Vagina (tissue), 2 donors: ENCODE results near the gene ZNF628. TPM values are rescaled to one million over a fixed set of nuclear protein-coding genes. Genes with fewer than 3 reads are reported as not detected.
"Not testable (repeated sequence)": the region's sequence is repeated elsewhere in the genome, so short reads cannot be mapped to it uniquely, and the experiment has no call there.

Source experiments
- DNase-seq, 2 donors: peaks; one replicate each; pipeline ENCODE4 v3.0.0-alpha.2; 2017; ENCODE audit errors: extremely low spot score in 2 of 2
- H3K27ac ChIP-seq: fragments of 200-600 bp; sonication (generic); one replicate; pipeline ENCODE4 v1.5.1; 2019
- H3K27me3 ChIP-seq: fragments of 200-600 bp; sonication (generic); one replicate; pipeline ENCODE4 v1.5.1; 2019
- H3K36me3 ChIP-seq, 2 donors: fragments of 200-600 bp; sonication (generic); one replicate each; pipeline ENCODE4 v1.5.1; 2017 to 2019
- H3K4me1 ChIP-seq: fragments of 200-600 bp; sonication (generic); one replicate; pipeline ENCODE4 v1.5.1; 2019
- H3K4me3 ChIP-seq, 2 donors: fragments of 200-600 bp; sonication (generic); 1 replicate in 1 of 2; 2 replicates in 1 of 2; pipeline ENCODE4 v1.5.1; 2016 to 2019
- H3K9me3 ChIP-seq: fragments of 200-600 bp; sonication (generic); one replicate; pipeline ENCODE4 v1.5.1; 2019
- POLR2A ChIP-seq, 2 donors: fragments of 450-650 bp; IDR thresholded peaks; one replicate each; pipeline ENCODE4 v1.6.1; 2017; ENCODE audit warnings: antibody characterized with exemption in 2 of 2, mild to moderate bottlenecking in 2 of 2, moderate library complexity in 2 of 2
- POLR2AphosphoS5 ChIP-seq, 2 donors: sonication (generic); formaldehyde crosslinking; IDR thresholded peaks; one replicate each; pipeline ENCODE4 v1.9.0; 2017; ENCODE audit warnings: antibody characterized with exemption in 2 of 2, mild to moderate bottlenecking in 2 of 2, low read depth in 1 of 2; ENCODE audit not compliant: insufficient read depth in 1 of 2
- intact Hi-C: fragments of 100-400 bp; cut with DNase I; formaldehyde crosslinking; loops from one replicate; pipeline ENCODE4 v1.15.1; 2023
- total RNA-seq: library from RNA; depleted of rRNA; stranded (reverse); fragments of >200 nt; gene quantifications from one replicate; pipeline ENCODE4 v1.2.3, GENCODE V29; 2016
- TF ChIP-seq, protein P1 (sequence below), 3 experiments: fragments of 450-650 bp in 2 of 3; fragments of 200-600 bp in 1 of 3; sonication (generic) in 1 of 3; IDR thresholded peaks; one replicate each; pipeline ENCODE4 v1.5.1; 2017 to 2019; ENCODE audit warnings: antibody characterized with exemption in 3 of 3, mild to moderate bottlenecking in 2 of 3, moderate library complexity in 2 of 3

ZNF628 gene
- total RNA-seq, 1 donor from 2014 or later, result 2.7 TPM

DNA sequence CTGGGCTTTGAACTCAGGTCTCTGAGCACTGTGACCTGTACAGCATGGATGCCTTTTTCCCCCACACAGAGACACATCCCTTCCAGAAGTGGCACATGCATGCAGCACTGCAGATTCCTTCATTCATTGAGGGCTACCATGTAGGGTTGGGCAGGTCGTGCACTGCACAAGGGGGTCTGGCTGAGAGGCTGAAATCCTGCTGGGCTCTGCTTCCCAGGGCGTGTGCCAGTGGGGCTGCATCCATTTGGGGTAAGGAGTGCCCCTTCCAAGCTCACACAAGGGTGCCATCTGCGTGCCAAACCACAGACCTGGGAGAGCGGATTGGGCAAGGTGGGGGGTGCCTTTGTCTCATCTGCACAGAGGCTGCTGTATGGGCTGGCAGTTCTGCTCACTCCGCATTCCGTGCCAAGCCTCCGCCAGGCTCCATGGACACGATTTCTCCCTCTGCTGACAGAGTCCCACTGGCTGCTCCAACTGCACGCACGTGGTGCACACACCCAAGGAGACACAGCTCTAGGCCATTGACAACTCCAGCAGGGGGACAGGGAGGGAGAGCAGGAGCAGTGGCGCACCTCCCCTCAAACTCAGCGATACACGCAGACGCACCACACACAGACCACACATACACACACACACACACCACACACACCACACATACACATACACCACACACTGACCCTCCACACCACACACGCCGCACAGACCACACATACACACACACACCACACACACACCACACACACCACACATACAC is 28.8 kb upstream of the ZNF628 start:
- peaks cover 21% of the 10 kb centered on the region for H3K27me3 ChIP-seq
- no peak overlapping the region for H3K27ac ChIP-seq
- H3K9me3 ChIP-seq, result no peaks in the 10 kb centered on the region
- H3K4me3 ChIP-seq, result no peak overlapping the region
- H3K4me1 ChIP-seq, result peaks cover 24% of the 10 kb centered on the region
- no peaks in the 10 kb centered on the region for H3K36me3 ChIP-seq
- DNase-seq, result no peak
- TF ChIP-seq POLR2A (IDR thresholded peaks at IDR 0.05) (no peak), POLR2AphosphoS5 (IDR thresholded peaks at IDR 0.05; ENCODE audit: insufficient read depth in 1 of 2, low read depth in 1 of 2) (no peak)
- TF ChIP-seq, protein P1, sequence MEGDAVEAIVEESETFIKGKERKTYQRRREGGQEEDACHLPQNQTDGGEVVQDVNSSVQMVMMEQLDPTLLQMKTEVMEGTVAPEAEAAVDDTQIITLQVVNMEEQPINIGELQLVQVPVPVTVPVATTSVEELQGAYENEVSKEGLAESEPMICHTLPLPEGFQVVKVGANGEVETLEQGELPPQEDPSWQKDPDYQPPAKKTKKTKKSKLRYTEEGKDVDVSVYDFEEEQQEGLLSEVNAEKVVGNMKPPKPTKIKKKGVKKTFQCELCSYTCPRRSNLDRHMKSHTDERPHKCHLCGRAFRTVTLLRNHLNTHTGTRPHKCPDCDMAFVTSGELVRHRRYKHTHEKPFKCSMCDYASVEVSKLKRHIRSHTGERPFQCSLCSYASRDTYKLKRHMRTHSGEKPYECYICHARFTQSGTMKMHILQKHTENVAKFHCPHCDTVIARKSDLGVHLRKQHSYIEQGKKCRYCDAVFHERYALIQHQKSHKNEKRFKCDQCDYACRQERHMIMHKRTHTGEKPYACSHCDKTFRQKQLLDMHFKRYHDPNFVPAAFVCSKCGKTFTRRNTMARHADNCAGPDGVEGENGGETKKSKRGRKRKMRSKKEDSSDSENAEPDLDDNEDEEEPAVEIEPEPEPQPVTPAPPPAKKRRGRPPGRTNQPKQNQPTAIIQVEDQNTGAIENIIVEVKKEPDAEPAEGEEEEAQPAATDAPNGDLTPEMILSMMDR (IDR thresholded peaks at IDR 0.05), result no peak
- intact Hi-C loops, result no loop called here

DNA sequence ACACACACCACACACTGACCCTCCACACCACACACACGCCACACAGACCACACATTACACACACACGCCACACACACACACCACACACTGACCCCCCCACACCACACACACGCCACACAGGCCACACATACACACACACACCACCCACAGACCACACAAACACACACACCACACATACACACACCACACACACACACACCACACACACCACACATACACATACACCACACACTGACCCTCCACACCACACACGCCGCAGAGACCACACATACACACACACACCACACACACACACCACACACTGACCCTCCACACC is 28.3 kb upstream of the ZNF628 start:
- H3K27ac ChIP-seq, H3K36me3 ChIP-seq, H3K4me3 ChIP-seq, H3K9me3 ChIP-seq, intact Hi-C loops, DNase-seq: not testable (repeated sequence)
- Histone ChIP-seq H3K4me1 (peaks cover 28% of the 10 kb centered on the region), H3K27me3 (peaks cover 17% of the 10 kb centered on the region)

DNA sequence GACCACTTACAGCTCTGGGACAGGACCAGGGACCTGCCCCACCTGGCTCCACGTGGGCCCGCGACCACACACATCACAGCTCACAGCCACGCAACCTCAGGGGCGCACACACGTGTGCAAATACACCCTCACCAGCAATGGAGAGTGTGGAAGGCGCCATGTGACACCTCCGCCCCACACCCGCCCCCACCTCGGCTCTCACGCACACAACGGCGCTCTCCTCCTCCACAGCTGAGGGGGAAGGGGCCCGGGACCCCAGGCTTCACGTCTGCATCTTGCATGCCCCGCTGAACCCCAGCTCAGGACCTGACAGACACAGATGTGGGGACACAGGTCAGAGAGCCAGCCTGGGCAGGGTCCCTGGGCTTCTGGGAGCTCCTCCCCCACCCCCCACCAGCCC is 26.9 kb upstream of the ZNF628 start:
- Histone ChIP-seq H3K36me3 (no peaks in the 10 kb centered on the region), H3K9me3 (no peaks in the 10 kb centered on the region), H3K4me3 (no peak overlapping the region), H3K4me1 (peaks cover 28% of the 10 kb centered on the region), H3K27me3 (peaks cover 17% of the 10 kb centered on the region), H3K27ac (no peak overlapping the region)
- TF ChIP-seq POLR2AphosphoS5 (IDR thresholded peaks at IDR 0.05; ENCODE audit: insufficient read depth in 1 of 2, low read depth in 1 of 2) (no peak), POLR2A (IDR thresholded peaks at IDR 0.05) (no peak)
- TF ChIP-seq, protein P1 (IDR thresholded peaks at IDR 0.05), result no peak
- intact Hi-C loops, result no loop called here
- DNase-seq, result no peak

- Histone ChIP-seq H3K27ac (no peak overlapping the region), H3K27me3 (peaks cover 17% of the 10 kb centered on the region), H3K36me3 (peaks cover 0 to 5% of the 10 kb centered on the region in 2 donors), H3K4me1 (peaks cover 28% of the 10 kb centered on the region), H3K9me3 (no peaks in the 10 kb centered on the region), H3K4me3 (peak overlapping the region in 1 of 2 donors; percentile 29)
- TF ChIP-seq POLR2AphosphoS5 (IDR thresholded peaks at IDR 0.05; ENCODE audit: insufficient read depth in 1 of 2, low read depth in 1 of 2) (no peak), POLR2A (IDR thresholded peaks at IDR 0.05) (no peak)
- TF ChIP-seq, protein P1 (IDR thresholded peaks at IDR 0.05), result no peak
- DNase-seq, result no peak
- intact Hi-C loops, result no loop called here
These were observed 25.1 kb upstream of the ZNF628 start for GRCh38 chr19:55451163-55451964.

- Histone ChIP-seq H3K27ac (no peak overlapping the region), H3K36me3 (peaks cover 0 to 5% of the 10 kb centered on the region in 2 donors), H3K27me3 (peaks cover 17% of the 10 kb centered on the region), H3K4me3 (peak overlapping the region in 1 of 2 donors; percentile 29), H3K4me1 (peaks cover 28% of the 10 kb centered on the region), H3K9me3 (no peaks in the 10 kb centered on the region)
- TF ChIP-seq, protein P1 (IDR thresholded peaks at IDR 0.05), result no peak
- TF ChIP-seq POLR2AphosphoS5 (IDR thresholded peaks at IDR 0.05; ENCODE audit: insufficient read depth in 1 of 2, low read depth in 1 of 2) (no peak), POLR2A (IDR thresholded peaks at IDR 0.05) (no peak)
- intact Hi-C loops, result no loop called here
- DNase-seq, result no peak
These were observed 24.3 kb upstream of the ZNF628 start for GRCh38 chr19:55451965-55452748.
